Endothelial cell of umbilical vein (primary cell): Measurements from ENCODE around the gene AMN.

ENCODE experiments used
- CTCF ChIP-seq, 2 donors: IDR thresholded peaks; 1 replicate in 1 of 2; 2 replicates in 1 of 2; pipeline ENCODE4 v1.5.1; 2011; ENCODE audit warnings: low read length in 2 of 2, mild to moderate bottlenecking in 2 of 2, moderate library complexity in 2 of 2, control low read depth in 1 of 2, inconsistent platforms in 1 of 2, low read depth in 1 of 2; ENCODE audit not compliant: insufficient read depth in 1 of 2; ENCODE audit errors: extremely low read depth in 1 of 2
- FOS ChIP-seq: IDR thresholded peaks from 2 replicates; pipeline ENCODE4 v1.6.1; 2011; ENCODE audit warnings: mild to moderate bottlenecking, low read length, moderate library complexity, borderline replicate concordance; ENCODE audit not compliant: insufficient read depth
- MAX ChIP-seq: IDR thresholded peaks from 2 replicates; pipeline ENCODE4 v1.6.1; 2011; ENCODE audit not compliant: insufficient read depth, insufficient read length
- POLR2A ChIP-seq: IDR thresholded peaks from 2 replicates; pipeline ENCODE4 v1.6.1; 2012; ENCODE audit warnings: low read depth, mild to moderate bottlenecking, control low read depth, low read length
- POLR2AphosphoS5 ChIP-seq: IDR thresholded peaks from 2 replicates; pipeline ENCODE4 v1.6.1; 2012; ENCODE audit warnings: low read depth, mild to moderate bottlenecking, control low read depth, low read length, moderate library complexity; ENCODE audit not compliant: insufficient read depth

- TF ChIP-seq POLR2A = no peak
- TF ChIP-seq CTCF (IDR thresholded peaks at IDR 0.05; ENCODE audit: extremely low read depth in 1 of 2, insufficient read depth in 1 of 2, low read depth in 1 of 2, low read length in 2 of 2) = no peak
- TF ChIP-seq POLR2AphosphoS5 = no peak
- no peak for TF ChIP-seq MAX
- TF ChIP-seq FOS = no peak
Measured at GRCh38 chr14:102885737-102886447, 36.6 kb upstream of the AMN start.
